ENCODE measurements around the gene ASPSCR1. TPM values are rescaled to one million over a fixed set of nuclear protein-coding genes. Genes with fewer than 3 reads are reported as not detected.
"Not testable (repeated sequence)": the region's sequence is repeated elsewhere in the genome, so short reads cannot be mapped to it uniquely, and the experiment has no call there.

ASPSCR1 gene
- total RNA-seq, 1 donor from 2014 or later = 52.4 TPM

- DNase-seq (ENCODE audit: low spot score) = no peak
Measured at GRCh38 chr17:81941484-81942166, 35.8 kb upstream of the ASPSCR1 start.

- no peak for DNase-seq (ENCODE audit: low spot score)
Measured at GRCh38 chr17:81942167-81942553, 35.3 kb upstream of the ASPSCR1 start.

- no peak for DNase-seq (ENCODE audit: low spot score)
Measured at GRCh38 chr17:81944858-81945257, 32.6 kb upstream of the ASPSCR1 start.

GRCh38 chr17:81947189-81947588 is 30.2 kb upstream of the ASPSCR1 start, which contains the start of gene MYADML2:
Gene MYADML2, minus strand, starts transcription at chr17:81947233. Its CDS starts 5,492 bp downstream, at chr17:81941741.
- DNase-seq (ENCODE audit: low spot score) = no peak

- no peak for DNase-seq (ENCODE audit: low spot score)
Measured at GRCh38 chr17:81948635-81949378, 28.6 kb upstream of the ASPSCR1 start.

- no peak for DNase-seq (ENCODE audit: low spot score)
Measured at GRCh38 chr17:81950501-81950900, 26.9 kb upstream of the ASPSCR1 start.

- DNase-seq (ENCODE audit: low spot score) = no peak
Measured at GRCh38 chr17:81951785-81952684, 25.4 kb upstream of the ASPSCR1 start.

GRCh38 chr17:81952792-81953228 is 24.6 kb upstream of the ASPSCR1 start:
- no peak for DNase-seq (ENCODE audit: low spot score)

GRCh38 chr17:81953443-81953842 is 24.0 kb upstream of the ASPSCR1 start:
- not testable (repeated sequence) for DNase-seq (ENCODE audit: low spot score)

GRCh38 chr17:81954131-81955057 is 23.0 kb upstream of the ASPSCR1 start:
- no peak for DNase-seq (ENCODE audit: low spot score)

GRCh38 chr17:81955058-81955681 is 22.3 kb upstream of the ASPSCR1 start:
- no peak for DNase-seq (ENCODE audit: low spot score)

GRCh38 chr17:81955756-81956544 is 21.5 kb upstream of the ASPSCR1 start:
- no peak for DNase-seq (ENCODE audit: low spot score)

- no peak for DNase-seq (ENCODE audit: low spot score)
Measured at GRCh38 chr17:81956607-81957589, 20.5 kb upstream of the ASPSCR1 start.

GRCh38 chr17:81957691-81958432 is 19.6 kb upstream of the ASPSCR1 start:
- DNase-seq (ENCODE audit: low spot score) = no peak

GRCh38 chr17:81958633-81959342 is 18.6 kb upstream of the ASPSCR1 start:
- DNase-seq (ENCODE audit: low spot score) = no peak

- DNase-seq (ENCODE audit: low spot score) = no peak
Measured at GRCh38 chr17:81959362-81960129, 17.9 kb upstream of the ASPSCR1 start.

Data from ureter (tissue), 1 donor.